ENCODE data around the gene ZSCAN12. TPM values are rescaled to one million over a fixed set of nuclear protein-coding genes. Genes with fewer than 3 reads are reported as not detected.
A peak's percentile ranks its signal among the peaks of the same experiment; 100 is the strongest.

ZSCAN12 gene
- total RNA-seq, 2 donors from 2014 or later = 5.6 to 6.4 TPM

GRCh38 chr6:28345201-28345600 lies 54.3 kb downstream of the ZSCAN12 start:
- Mint-ChIP-seq H3K4me1 (ENCODE audit: low read depth) (peaks cover 6% of the 10 kb centered on the region), H3K9me3 (peaks cover 0 to 2% of the 10 kb centered on the region in 2 donors), H3K27me3 (ENCODE audit: low read depth) (peaks cover 9% of the 10 kb centered on the region), H3K4me3 (no peak overlapping the region), H3K27ac (no peak overlapping the region), H3K36me3 (ENCODE audit: insufficient read depth in 2 of 2) (peaks cover 12% of the 10 kb centered on the region in 2 donors)
- no peak for DNase-seq
- ATAC-seq (replicated peaks in 1 of 2) = no peak

GRCh38 chr6:28343898-28344677 lies 55.5 kb downstream of the ZSCAN12 start:
- peaks cover 9% of the 10 kb centered on the region for H3K27me3 Mint-ChIP-seq (ENCODE audit: low read depth)
- H3K4me3 Mint-ChIP-seq = no peak overlapping the region
- no peak overlapping the region for H3K27ac Mint-ChIP-seq

GRCh38 chr6:28340310-28341095 lies 59.0 kb downstream of the ZSCAN12 start:
- Mint-ChIP-seq H3K36me3 (ENCODE audit: insufficient read depth in 2 of 2) (peaks cover 14 to 18% of the 10 kb centered on the region in 2 donors), H3K4me3 (no peak overlapping the region), H3K27me3 (ENCODE audit: low read depth) (no peaks in the 10 kb centered on the region), H3K27ac (no peak overlapping the region), H3K9me3 (peaks cover 0 to 4% of the 10 kb centered on the region in 2 donors), H3K4me1 (ENCODE audit: low read depth) (no peaks in the 10 kb centered on the region)
- ATAC-seq (replicated peaks in 1 of 2) = no peak
- DNase-seq = no peak

More at GRCh38 chr6:28343898-28344677, 55.5 kb downstream of the ZSCAN12 start:
- H3K9me3 Mint-ChIP-seq = peaks cover 0 to 4% of the 10 kb centered on the region in 2 donors
- peaks cover 14 to 17% of the 10 kb centered on the region in 2 donors for H3K36me3 Mint-ChIP-seq (ENCODE audit: insufficient read depth in 2 of 2)
- DNase-seq = no peak
- H3K4me1 Mint-ChIP-seq (ENCODE audit: low read depth) = no peaks in the 10 kb centered on the region
- no peak for ATAC-seq (replicated peaks in 1 of 2)

GRCh38 chr6:28337121-28337520 lies 62.4 kb downstream of the ZSCAN12 start:
- H3K36me3 Mint-ChIP-seq (ENCODE audit: insufficient read depth in 2 of 2) = peaks cover 12 to 18% of the 10 kb centered on the region in 2 donors
- no peaks in the 10 kb centered on the region for H3K27me3 Mint-ChIP-seq (ENCODE audit: low read depth)
- ATAC-seq (replicated peaks in 1 of 2) (no peak), DNase-seq (no peak)
- H3K27ac Mint-ChIP-seq = no peak overlapping the region
- no peaks in the 10 kb centered on the region for H3K4me1 Mint-ChIP-seq (ENCODE audit: low read depth)
- H3K9me3 Mint-ChIP-seq = peaks cover 0 to 4% of the 10 kb centered on the region in 2 donors
- H3K4me3 Mint-ChIP-seq = no peak overlapping the region

- H3K4me3 Mint-ChIP-seq = no peak overlapping the region
- H3K9me3 Mint-ChIP-seq = peaks cover 0 to 4% of the 10 kb centered on the region in 2 donors
- H3K27me3 Mint-ChIP-seq (ENCODE audit: low read depth) = no peaks in the 10 kb centered on the region
- peak; percentile 8 to 27 for DNase-seq
- H3K27ac Mint-ChIP-seq = no peak overlapping the region
- H3K36me3 Mint-ChIP-seq (ENCODE audit: insufficient read depth in 2 of 2) = peaks cover 10 to 18% of the 10 kb centered on the region in 2 donors
- ATAC-seq (replicated peaks in 1 of 2) = peak; percentile 32 to 51
- H3K4me1 Mint-ChIP-seq (ENCODE audit: low read depth) = no peaks in the 10 kb centered on the region
Observed at GRCh38 chr6:28336284-28337120, 63.0 kb downstream of the ZSCAN12 start.

- peaks cover 0 to 4% of the 10 kb centered on the region in 2 donors for H3K9me3 Mint-ChIP-seq
- no peaks in the 10 kb centered on the region for H3K27me3 Mint-ChIP-seq (ENCODE audit: low read depth)
- H3K27ac Mint-ChIP-seq = no peak within 1 kb of the TSS
- no peak within 1 kb of the TSS for H3K4me3 Mint-ChIP-seq
- no peaks in the 10 kb centered on the region for H3K4me1 Mint-ChIP-seq (ENCODE audit: low read depth)
- DNase-seq (peak; percentile 76 to 78), ATAC-seq (replicated peaks in 1 of 2) (peak; percentile 88 to 91)
- peaks cover 7 to 13% of the 10 kb centered on the region in 2 donors for H3K36me3 Mint-ChIP-seq (ENCODE audit: insufficient read depth in 2 of 2)
Observed at GRCh38 chr6:28335564-28336283, 63.8 kb downstream of the ZSCAN12 start, which contains the start of gene ZSCAN31. ZSCAN31 (minus strand) TSS chr6:28336148; CDS start chr6:28329683, 6,465 bp downstream.

GRCh38 chr6:28335040-28335563 lies 64.4 kb downstream of the ZSCAN12 start:
- ATAC-seq (replicated peaks in 1 of 2) (no peak), DNase-seq (no peak)
- no peaks in the 10 kb centered on the region for H3K4me1 Mint-ChIP-seq (ENCODE audit: low read depth)
- H3K27ac Mint-ChIP-seq = no peak overlapping the region
- no peaks in the 10 kb centered on the region for H3K27me3 Mint-ChIP-seq (ENCODE audit: low read depth)
- no peak overlapping the region for H3K4me3 Mint-ChIP-seq
- peaks cover 3 to 7% of the 10 kb centered on the region in 2 donors for H3K36me3 Mint-ChIP-seq (ENCODE audit: insufficient read depth in 2 of 2)
- peaks cover 0 to under 1% of the 10 kb centered on the region in 2 donors for H3K9me3 Mint-ChIP-seq

GRCh38 chr6:28334286-28335039 lies 65.1 kb downstream of the ZSCAN12 start:
- Mint-ChIP-seq H3K27ac (no peak overlapping the region), H3K27me3 (ENCODE audit: low read depth) (no peaks in the 10 kb centered on the region), H3K4me3 (no peak overlapping the region), H3K4me1 (ENCODE audit: low read depth) (no peaks in the 10 kb centered on the region), H3K9me3 (no peaks in the 10 kb centered on the region), H3K36me3 (ENCODE audit: insufficient read depth in 2 of 2) (peaks cover 0 to 1% of the 10 kb centered on the region in 2 donors)
- DNase-seq = no peak
- ATAC-seq (replicated peaks in 1 of 2) = no peak

- Mint-ChIP-seq H3K4me3 (no peak overlapping the region), H3K4me1 (ENCODE audit: low read depth) (no peaks in the 10 kb centered on the region), H3K36me3 (ENCODE audit: insufficient read depth in 2 of 2) (peaks cover 5% of the 10 kb centered on the region in 2 donors), H3K27ac (no peak overlapping the region), H3K9me3 (peaks cover 3% of the 10 kb centered on the region in 2 donors), H3K27me3 (ENCODE audit: low read depth) (no peaks in the 10 kb centered on the region)
- DNase-seq = no peak
- ATAC-seq (replicated peaks in 1 of 2) = no peak
Observed at GRCh38 chr6:28333599-28334018, 65.9 kb downstream of the ZSCAN12 start.

- Mint-ChIP-seq H3K4me3 (no peak overlapping the region), H3K4me1 (ENCODE audit: low read depth) (no peaks in the 10 kb centered on the region), H3K27me3 (ENCODE audit: low read depth) (no peaks in the 10 kb centered on the region), H3K9me3 (peaks cover 3% of the 10 kb centered on the region in 2 donors), H3K27ac (no peak overlapping the region), H3K36me3 (ENCODE audit: insufficient read depth in 2 of 2) (peaks cover 5 to 7% of the 10 kb centered on the region in 2 donors)
- DNase-seq (no peak), ATAC-seq (replicated peaks in 1 of 2) (no peak)
Observed at GRCh38 chr6:28333047-28333446, 66.5 kb downstream of the ZSCAN12 start.

GRCh38 chr6:28330041-28330440 lies 69.5 kb downstream of the ZSCAN12 start:
- H3K9me3 Mint-ChIP-seq = peaks cover 13 to 20% of the 10 kb centered on the region in 2 donors
- H3K4me1 Mint-ChIP-seq (ENCODE audit: low read depth) = no peaks in the 10 kb centered on the region
- peaks cover 19 to 27% of the 10 kb centered on the region in 2 donors for H3K36me3 Mint-ChIP-seq (ENCODE audit: insufficient read depth in 2 of 2)
- H3K4me3 Mint-ChIP-seq = no peak overlapping the region
- no peak for DNase-seq
- no peak overlapping the region for H3K27ac Mint-ChIP-seq
- no peak for ATAC-seq (replicated peaks in 1 of 2)
- H3K27me3 Mint-ChIP-seq (ENCODE audit: low read depth) = no peaks in the 10 kb centered on the region

All from activated T-cell treated with anti-CD3 and anti-CD28 coated beads, Interleukin-2, amount 50 U/mL, for 72 hours (primary cell).